GM19452 (cell line): ENCODE data around the gene NBAS.
A peak's percentile ranks its signal among the peaks of the same experiment; 100 is the strongest.
"Not testable (repeated sequence)": the region's sequence is repeated elsewhere in the genome, so short reads cannot be mapped to it uniquely, and the experiment has no call there.

Experiments used
- ATAC-seq: cut with Tn5 transposase; IDR thresholded peaks from one replicate; pipeline ENCODE4 v1.9.1; 2021; ENCODE audit not compliant: unreplicated experiment

The NBAS gene

DNA sequence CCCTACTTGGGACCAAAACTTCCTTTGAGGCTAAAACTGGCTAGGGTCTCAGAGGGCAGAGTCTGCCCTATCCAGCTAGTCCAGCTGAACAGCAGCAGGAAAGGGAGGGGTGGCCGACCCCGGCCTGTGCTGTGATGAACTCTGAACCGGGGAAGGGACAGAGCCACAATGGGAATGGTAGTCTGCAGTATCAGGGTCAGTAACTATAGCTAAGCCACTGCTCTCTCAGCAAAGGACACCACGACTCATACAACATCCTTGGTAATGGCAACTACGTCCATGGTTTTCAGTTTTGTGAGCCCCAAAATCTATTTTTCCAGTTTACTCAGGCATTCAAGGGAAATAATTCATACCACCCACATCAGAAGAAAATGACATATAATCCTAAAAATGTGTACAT, 75.2 kb downstream of the NBAS start:
- no peak for ATAC-seq

DNA sequence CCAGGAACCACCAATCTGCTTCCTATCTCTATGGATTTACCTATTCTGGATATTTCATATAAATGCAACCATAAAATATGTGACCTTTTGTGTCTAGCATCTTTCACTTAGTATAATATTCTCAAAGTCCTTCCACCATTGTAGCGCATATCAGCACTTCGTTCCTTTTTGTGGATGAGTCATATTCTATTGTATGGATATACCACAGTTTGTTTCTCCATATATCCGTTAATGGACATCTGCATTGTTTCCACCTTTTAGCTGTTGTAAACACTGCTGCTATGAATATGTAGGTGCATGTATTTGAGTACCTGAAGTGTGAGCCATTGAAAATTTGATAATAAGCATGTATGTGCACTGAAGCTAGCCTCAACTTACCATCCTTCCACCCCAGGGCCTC, 80.1 kb downstream of the NBAS start:
- ATAC-seq: no peak

DNA sequence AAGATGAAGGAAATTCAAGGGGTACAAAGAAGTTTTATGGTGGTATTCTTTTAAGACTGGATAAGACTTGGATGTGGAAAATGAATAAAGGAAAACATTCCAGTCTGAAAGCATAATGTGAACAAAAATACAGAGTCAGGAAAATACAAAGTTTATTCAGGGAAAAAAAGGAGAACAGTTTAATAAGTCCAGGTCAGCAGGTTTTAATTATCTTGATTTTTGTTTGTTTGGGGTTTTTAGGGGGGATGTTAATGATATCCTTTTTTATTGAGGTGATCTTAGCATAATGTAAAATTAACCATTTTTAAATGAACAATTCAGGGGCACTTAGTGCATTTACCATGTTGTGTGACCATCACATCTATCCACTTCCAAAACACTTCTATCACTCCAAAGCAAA, 80.6 kb downstream of the NBAS start:
- ATAC-seq: no peak

DNA sequence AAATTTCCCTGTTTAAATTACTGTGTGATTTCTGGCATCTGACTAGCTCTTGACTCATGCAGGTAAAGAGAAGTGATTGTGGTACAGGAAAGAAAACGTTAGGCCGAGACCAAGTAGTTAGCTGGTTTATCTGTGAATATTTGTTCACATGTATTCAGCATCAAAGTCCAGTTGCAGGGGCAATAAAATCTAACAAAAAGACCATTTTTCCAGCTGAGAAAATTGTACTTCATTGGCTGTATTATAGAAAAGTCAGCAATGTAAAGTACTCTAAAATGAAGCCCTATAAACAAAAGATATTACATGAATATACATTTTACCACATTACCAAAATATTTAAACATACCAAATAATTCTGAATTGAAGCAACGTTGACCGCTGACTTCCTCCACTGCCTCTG, 88.3 kb downstream of the NBAS start:
- ATAC-seq: no peak

DNA sequence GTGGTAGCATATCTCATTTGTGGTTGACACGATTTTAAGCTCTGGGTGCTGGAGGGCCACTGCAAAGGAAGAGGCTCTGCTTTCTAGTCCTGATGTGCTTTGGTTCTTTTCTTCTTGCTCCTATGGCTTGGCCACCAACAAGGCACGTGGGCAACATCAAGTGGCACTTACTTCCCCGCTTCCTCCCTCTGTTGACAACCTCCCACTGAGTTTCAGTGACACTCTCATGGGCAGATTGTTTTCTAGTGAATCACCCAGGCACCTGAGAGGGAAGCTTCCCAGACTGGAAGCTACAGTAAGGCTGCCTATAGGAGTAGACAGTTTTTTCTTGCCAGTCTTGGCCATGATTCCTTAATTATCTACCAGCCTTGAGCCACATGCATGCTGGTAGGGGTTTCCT, 89.0 kb downstream of the NBAS start:
- no peak for ATAC-seq

DNA sequence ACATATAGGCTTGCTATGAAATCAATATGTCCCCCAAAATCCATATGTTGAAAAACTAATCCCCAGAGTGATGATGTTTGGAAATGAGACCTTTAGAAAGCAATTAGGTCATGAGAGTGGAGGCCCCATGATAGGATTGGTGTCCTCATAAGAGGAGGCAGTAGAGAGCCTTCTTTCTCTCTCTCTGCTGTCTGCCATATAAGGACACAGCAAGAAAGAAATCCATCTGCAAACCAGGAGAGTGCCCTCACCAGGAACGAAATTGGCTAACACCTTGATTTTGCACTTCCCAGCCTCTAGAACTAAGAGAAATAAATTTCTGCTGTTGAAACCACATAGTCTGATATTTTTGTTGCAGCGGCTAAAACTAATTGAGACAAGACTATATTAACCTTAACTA, 89.5 kb downstream of the NBAS start:
- no peak for ATAC-seq

DNA sequence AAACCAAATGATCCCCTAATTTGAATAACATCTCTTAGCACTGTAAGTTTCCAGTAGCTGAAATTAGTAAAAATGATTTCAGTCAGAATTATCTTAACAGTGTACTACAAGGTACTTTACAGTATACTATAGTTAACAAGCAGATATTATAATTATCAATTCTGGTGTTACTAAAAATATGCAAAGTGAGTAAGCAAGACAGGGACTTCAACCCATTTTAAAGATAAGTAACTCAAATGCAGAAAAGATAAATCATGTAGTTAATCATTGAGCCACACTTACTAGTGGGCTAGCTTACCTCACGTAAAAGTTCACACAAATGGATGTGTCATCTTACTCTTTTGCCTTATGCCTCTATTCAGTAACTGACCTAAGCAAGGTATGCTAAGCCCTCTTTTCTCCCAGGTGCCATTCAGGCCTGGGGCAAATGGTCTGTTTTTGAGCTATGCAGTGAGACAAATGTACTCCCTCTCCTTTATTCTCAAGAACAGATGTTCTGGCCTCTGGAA, 101.0 kb downstream of the NBAS start:
- ATAC-seq: peak; percentile 64

DNA sequence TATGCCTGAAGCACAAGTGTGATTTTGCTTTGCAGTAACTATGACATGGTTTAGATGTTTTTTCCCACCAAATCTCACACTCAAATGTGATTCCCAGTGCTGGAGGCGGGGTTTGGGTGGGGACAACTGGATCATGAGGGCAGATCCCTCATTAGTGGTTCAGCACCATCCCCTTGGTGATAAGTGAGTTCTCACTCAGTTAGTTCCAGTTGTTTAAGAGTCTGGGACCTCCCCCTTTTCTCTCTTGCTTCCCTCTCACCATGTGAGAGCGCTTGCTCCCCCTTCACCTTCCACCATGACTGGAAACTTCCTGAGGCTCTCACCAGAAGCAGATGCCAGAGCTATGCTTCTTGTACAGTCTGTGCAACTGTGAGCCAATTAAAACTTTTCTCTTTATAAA, 102.9 kb downstream of the NBAS start:
- ATAC-seq: no peak

DNA sequence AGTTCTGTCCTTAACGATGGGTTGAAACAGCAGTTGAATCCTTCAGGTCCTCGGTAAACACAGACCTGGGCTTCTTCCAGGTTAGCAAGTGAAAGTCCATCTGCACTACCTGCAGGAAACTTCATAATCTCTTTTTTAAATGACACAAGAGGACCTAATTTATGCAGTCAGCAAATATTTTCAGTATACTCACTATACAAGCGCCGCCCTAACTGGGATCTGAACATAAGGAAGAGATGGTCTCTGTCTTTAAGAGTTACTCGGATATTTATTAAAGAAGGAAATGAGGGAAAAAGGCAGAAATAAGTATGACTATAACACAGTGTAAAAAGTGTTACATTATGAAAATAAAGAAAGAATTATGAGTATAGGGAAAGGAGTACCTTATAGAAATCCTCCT, 103.3 kb downstream of the NBAS start:
- no peak for ATAC-seq

DNA sequence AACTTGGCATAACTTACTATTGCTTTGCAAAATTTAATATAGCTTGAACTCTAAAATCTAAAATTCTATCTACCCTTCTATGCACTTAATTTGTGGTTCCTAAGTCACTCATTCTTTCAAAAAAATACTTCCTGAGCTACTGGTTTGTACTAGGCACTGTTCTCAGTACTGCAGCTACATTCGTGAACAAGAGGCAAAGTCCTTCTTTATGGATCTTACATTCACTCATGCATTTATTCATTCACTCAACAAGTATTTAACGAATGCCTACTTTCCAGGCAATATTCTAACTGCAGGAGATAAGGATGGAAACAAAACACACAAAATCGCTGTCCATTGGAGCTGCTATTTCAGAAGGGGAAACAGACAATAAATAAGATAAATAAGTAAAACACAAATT, 104.8 kb downstream of the NBAS start:
- ATAC-seq: no peak

DNA sequence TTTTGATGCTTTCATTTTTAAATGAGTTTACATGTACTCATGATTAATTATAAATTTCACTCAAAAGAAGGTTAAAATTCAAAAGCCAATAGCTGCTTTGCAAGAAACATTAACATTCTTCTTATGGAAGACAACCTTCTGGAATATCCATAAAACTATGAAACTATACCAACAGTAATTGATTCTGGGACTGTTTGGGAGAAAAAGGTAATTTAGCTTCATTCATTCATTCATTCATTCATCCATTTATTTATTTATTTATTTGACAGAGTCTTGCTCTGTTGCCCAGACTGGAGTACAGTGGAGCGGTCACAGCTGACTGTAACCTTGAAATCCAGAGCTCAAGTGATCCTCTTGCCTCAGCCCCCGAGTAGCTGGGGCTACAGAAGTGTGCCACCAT, 110.3 kb downstream of the NBAS start:
- no peak for ATAC-seq

DNA sequence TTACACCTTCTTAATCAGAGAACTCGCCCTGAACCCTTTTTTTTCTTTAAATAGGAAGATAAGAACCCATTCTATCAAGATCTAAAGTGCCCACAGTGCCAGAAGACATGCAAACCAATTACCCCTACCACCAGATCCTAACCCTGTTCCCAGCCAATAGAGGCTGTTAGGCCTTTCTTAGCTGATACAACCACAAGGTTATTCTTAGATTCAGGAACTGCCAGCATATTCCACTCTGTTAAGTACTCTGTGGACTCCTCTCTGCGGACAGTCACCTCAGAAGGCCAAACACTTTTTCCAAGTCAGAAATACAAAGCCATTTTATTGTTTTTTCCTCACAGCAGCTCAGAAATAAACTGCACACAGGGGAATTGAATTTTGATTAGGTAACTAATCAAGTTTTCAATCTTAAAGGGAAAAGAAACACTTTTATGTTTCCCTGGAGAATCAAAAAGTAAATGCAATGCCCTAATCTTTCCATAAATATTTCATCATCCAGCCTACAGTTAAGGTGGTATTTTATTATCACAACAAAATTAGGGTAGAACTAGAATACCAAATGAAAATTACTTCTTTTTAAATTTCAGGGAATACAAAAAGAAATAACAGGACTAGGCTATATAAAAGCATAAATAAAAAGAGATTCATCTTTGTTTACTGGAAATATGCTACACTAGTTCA, 111.4 kb downstream of the NBAS start:
- ATAC-seq: no peak

DNA sequence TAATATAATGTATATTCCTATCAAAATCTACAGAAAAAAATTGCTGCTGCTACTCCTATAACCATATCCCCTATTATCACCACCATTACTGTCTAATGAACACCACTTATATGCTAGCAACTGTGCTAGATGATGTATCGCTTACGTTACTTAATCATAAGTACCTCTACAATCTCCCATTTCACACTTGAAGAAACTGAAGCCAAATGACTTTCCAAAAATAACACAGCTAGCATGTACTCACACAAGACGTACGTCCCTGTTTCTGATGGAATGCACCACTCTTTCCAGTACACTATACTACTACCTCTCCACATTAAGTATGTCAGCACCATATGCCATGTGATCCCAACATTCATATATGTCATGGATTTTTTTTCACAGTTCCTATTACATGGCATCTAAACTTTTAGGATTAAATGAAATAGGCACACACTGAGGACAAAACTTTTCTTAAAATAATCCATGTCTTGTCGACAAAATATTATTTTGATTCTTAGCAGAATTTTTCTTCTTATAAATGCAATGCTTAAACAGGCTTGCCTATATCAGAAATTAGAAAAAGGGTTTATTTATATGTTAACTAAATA, 112.8 kb downstream of the NBAS start:
- ATAC-seq: no peak

DNA sequence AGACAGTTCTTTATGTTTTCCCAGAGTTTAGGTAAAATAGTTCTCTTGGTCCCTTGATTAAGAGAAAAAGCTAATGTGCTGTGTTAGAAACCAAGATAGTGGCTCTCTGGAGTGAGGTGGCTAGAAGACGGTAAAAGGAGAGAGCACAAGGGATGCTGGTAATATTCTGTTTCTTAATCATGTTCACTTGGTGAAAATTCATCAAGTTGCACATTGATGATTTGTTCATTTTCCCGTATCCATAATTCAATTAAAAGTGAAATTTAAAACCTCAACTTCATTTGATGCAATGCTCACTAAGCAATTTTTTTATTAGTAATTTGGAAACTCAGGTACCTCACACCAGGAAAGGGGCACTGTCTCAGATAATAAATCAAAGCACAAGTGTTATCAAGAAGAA, 113.8 kb downstream of the NBAS start:
- no peak for ATAC-seq

DNA sequence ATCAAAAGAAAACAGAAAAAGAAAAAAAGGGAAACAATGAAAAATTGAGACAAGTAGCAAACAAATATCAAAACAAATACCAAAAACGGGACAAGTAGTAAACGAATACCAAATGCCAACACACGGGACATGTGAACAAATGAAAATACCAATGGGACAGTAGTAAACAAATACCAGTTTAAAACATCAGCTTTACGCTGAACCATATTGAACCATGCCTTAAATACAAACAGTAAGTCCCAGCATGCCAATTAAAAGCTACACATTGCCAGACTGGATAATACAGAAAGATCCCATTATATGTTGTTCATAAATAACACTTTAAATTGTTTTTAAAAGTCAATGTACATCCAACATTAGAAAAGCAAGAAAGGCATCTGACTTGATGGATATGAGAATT, 114.2 kb downstream of the NBAS start:
- ATAC-seq: no peak

DNA sequence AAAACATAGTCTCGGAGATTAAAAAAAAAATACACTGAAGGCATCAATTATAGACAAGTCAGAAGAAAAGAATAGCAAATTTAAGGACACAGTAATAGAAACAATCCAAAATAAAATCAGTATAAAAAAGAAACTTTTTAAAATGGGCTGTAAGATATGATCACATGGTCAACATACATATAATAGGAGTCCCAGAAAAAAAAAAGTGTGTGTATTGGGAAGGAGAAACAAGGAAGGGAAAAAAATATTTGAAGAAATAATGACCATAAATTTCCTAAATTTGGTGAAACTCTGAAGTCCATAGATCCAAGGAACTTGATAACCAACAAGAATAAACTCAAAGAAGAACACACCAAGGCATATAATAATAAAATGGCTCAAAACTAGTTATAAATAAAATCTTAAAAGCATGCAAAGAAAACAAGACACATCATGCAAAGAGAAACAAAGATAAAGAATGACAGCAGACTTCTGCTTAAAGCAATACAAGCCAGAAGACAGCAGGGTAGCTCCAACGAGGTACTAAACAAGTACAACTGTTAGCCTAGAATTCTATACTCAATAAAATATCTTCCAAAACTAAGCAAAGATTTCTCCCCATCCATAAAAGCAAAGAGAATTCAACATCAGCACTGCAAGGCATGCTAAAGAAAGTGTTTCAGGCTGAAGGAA, 115.1 kb downstream of the NBAS start:
- ATAC-seq: no peak

DNA sequence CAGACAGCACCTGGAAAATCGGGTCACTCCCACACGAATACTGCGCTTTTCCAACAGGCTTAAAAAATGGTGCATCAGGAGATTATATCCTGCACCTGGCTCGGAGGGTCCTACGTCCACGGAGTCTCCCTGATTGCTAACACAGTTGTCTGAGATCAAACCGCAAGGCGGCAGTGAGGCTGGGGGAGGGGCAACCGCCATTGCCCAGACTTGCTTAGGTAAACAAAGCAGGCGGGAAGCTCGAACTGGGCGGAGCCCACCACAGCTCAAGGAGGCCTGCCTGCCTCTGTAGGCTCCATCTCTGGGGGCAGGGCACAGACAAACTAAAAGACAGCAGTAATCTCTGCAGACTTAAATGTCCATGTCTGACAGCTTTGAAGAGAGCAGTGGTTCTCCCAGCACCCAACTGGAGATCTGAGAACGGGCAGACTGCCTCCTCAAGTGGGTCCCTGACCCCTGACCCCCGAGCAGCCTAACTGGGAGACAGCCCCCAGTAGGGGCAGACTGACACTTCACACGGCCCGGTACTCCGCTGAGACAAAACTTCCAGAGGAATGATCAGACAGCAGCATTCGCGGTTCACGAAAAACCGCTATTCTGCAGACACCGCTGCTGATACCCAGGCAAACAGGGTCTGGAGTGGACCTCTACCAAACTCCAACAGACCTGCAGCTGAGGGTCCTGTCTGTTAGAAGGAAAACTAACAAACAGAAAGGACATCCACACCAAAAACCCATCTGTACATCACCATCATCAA, 121.2 kb downstream of the NBAS start:
- not testable (repeated sequence) for ATAC-seq

DNA sequence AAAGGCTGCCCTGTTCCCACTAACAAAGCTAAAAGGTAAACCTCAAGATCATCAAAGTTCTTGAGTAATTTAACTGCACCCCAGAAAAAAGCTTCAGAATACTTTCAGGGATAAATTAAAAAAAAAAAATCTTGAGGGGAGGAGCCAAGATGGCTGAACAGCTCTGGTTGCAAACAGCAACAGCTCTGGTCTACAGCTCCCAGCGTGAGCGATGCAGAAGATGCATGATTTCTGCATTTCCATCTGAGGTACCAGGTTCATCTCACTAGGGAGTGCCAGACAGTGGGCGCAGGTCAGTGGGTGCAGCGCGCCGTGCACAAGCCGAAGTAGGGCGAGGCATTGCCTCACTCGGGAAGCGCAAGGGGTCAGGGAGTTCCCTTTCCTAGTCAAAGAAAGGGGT, 121.8 kb downstream of the NBAS start:
- ATAC-seq: not testable (repeated sequence)

DNA sequence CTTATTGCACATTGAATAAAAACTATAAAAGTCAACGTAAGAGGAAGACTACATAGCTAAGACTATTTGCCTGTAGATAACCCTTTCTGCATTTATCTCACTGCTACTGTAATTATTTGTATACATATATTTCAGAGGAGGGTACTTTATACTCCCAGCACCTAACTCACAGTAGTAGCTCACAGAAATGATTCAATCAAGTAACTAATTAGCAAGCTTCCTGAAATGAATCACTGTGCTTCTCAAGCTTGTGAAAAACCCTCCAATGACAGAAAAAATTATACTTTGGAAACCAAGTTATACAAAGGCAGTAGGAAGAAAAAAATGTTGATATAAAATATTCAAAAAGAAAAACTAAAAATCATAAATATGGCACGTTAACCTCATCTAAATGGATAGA, 124.9 kb downstream of the NBAS start:
- no peak for ATAC-seq

DNA sequence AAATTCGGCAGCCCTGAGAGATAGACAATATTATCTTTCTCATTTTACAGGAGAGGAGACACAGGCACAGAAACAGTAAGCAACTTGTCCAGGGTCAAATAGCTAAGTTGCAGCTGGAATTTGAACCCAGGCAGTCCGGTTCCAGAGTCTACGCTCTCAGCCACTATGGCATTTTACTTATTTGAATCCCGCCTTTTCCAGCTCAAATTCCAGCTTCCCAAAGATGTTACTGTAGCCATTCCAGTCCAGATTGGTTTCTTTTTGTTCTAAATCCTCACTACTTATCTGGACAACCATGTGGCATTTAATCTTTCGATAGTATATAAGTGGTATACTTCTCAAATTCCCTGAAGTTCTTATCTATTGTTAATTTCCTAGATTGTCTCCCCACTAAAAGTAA, 125.7 kb downstream of the NBAS start:
- no peak for ATAC-seq

DNA sequence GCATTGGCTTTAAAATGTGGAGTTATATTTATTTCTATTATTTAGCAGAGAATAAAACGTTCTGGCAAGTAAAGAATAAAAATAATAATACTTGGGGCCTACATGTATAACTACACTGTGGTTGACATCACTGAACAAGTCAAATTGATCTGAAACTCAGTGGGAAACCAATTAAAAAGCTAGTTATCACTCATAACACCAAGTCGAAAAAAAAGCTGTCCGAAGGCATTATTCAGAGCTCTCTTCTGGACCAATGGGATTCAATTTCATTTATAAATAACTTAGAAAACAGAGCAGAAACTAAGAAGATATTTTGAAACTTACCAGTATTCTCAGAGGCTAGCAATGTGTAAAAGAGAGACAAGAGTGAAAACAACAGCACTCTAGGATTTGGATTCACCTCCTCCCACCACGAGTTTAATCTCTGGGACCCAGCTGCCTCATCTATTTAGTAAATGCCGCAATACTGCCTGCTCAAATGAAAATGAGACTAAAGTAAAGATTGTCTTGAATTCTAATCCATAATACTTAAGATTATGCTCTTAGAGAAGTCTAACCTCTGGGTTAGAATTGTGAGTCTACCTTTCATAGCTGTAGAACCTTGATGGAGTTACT, 128.4 kb downstream of the NBAS start:
- ATAC-seq: no peak
